Measurements from ENCODE around the gene DDX27.

The DDX27 gene

DNA sequence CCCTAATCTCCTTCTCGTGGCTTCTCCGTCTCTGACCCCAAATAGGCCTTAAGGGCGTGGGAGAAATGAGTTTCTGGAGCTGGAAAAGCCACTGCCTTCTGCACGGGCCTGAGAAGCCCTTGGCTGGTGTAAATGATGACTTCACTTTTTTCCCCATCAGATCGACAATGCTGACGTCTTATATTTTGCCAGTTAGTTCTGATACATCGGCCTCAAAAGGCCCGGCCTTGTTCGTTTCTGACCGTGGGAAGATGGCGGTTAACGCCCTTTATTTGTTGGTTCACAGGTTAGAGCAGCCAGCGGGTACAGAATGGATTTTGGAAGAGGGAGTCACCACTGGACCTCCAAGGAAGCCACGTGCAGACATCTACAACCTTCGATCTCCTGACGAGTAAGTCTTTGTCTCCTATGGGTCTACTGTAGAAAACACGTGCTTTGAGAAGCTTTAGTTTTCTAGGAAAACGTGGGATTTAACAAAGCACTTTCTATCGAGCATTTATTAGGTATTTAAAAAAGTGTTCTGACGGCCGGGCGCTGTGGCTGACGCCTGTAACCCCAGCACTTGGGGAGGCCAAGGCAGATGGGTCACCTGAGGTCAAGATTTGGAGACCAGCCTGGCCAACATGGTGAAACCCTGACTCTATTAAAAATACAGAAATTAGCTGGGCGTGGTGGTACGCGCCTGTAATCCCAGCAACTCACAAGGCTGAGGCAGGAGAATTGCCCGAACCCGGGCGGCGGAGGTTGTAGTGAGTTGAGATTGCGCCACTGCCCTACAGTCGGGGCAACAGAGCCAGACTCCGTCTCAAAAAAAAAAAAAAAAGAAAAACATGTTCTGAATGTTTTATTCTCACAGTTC lies 59.8 kb downstream of the DDX27 start:
- no peak for DNase-seq

DNA sequence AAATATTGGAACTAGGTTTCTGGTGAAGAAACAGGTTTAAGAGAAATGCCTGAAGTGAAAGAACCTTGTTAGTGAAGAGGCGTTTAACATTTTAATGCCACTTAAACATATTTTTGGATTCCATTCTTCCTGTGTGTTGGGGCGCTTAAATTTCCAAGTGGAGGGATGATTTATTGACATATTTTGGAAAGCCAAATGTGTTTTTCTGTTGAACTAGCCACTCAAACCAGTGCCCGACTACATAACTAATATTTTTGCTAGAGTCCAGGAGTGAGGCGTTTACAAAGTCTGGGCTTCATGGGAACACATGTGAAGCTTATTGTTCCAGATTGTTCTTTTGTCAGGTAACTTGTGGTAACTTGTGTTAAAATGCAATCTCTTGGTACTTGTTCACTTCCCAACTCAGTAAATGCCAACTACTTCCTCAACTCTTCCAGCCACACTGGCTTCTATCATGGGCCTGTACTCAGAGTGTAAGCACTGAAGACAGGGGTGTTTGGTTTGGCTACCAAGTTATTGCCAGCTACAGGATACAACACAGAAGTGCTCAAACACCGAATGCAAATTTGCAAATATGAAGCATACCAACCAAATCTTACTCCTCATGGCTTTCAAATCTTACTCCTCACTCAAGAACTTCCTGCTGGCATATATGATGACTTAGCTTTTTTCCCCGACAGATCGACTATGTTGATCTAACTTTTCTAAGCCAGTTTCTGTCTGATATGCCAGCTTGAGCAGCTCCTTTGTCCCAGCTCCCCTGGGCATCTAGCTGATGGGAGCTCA lies 60.7 kb downstream of the DDX27 start:
- no peak for DNase-seq

DNA sequence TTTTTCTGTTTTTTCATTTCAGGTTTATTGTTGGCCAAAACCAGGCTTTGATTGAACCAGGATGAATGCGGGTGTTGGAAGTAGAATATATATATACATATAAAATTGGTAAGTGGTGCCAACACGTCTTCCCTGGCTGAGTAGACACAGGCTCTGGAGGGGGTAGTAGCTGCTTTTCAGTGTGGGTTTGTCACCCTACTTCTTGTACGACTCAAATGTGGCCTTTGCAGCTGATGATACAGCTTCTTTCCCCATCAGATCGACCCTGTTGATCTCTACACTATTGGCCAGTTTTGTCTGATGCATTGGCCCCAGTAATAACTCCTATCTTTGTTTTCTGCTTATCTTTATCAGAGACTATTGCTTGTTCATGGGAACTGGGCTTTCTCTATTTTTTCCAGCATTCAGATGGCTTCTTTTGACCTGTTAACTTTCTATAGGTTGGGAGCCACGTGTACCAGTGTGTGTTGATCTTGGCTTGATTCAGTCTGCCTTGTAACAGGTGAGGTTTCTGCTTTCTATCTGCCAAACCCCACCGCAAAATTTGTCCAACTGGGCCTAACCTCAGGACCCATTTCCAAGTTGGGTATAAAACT lies 61.3 kb downstream of the DDX27 start:
- DNase-seq = no peak

DNA sequence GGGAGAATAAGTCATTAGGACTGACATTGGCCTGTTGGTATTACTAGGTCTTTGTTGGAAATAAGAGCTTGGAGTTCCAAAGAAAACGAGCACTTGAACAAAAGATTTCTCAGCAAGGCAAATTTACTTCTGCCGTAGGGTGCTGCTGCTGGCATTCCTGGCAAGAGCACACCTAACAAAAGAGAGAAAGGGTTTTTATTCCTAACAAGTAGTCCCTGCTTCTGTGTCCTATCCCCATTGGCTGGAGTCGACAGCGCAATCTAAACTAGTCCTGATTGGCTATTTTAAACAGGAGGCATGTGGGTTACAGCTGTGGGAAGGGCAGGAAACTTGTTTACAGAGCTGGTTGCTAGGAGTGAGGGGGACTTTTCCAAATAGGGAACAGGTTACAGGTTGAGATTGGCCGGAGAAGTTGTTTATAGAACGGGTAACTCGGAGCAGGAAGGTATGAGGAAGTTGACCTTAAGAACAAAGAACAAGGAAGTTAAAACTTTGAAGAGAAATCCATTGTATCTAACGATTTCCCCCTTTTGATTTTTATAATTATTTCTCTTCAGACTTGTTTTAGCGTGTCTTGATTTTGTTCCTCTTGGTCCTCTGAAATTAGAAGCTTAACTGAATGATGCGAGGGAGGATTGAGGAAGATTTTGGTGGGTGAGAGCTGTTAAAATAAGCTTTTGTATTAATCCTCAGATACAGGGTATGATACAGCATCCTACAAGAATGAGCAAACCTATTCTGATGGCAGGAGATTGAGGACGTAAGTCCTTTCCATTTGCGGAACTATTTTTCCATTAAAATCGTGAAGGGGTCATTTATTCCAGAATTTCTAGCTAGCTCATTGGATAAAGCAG lies 62.1 kb downstream of the DDX27 start:
- no peak for DNase-seq

DNA sequence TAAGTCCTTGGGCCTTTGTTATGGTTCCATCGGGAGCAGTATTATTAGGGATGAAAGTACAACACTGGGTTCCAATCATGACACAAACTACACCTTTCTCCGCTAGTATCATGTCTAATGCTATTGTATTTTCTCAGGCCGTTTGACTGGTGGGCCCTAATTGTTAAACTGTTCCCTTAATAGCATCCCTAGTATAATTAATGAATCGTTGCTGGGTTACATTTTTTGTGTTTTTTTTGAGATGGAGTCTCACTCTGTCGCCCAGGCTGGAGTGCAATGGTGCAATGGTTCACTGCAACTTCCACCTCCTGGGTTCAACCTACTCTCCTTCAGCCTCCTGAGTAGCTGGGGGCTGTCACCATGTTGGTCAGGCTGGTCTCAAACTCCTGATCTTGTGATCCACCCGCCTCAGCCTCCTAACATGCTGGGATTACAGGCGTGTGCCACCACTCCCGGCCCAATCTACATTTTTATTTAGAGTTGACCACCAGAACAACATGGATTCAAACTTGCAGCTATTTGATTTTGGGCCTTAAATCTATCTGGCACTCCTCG lies 62.8 kb downstream of the DDX27 start:
- no peak for DNase-seq

DNA sequence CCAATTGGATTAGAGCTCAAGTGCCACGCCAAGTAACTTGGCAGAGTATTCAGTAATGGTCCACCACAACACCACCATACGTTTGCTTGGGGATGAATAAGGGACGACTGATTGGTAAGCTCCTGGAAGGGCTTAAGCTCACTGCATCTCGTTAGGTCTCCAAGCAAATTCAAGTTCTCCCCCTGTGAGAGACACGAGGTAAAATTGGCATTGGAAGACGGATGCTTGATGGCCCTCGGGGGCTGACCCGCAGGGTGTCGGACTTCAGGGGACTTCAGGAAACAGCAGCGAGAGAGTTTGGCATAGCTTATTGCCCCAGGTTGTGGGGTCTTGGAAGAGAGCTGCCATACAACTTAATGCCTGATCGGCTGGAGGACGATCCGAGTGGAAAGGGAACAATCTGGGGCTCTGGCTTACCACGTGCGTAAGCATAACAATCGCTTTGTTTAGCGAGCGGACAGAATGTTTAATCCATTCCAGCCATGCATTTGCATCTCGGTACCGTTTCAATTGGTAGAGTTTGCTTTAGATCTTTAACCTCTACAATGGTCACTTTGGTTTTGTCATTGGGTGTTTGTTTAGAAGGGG lies 63.5 kb downstream of the DDX27 start:
- DNase-seq = no peak

DNA sequence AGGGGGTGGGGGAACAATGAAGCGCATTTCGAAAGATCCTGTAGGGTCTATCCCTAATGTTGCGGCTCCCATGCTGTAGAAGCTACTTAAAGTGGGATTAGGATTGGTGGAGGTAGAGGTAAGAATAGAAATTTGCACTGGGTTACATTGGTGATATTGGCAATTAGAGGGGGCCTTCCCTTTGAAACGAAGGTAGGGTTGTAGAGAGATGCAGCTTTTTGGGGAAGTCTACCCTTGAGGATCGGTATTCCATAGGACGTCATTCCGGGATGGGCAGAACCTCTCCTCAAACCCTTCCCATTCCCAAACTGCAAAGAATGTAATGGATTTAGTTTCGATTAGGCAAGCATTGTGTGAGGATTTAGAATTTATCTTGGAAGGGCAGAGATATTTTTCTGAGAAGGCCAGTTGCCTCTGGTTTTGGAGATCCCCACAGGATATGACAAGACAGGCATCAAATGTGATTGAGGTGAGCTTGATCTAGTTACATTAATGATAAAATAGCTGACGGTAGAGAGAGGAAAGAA lies 64.0 kb downstream of the DDX27 start:
- no peak for DNase-seq

DNA sequence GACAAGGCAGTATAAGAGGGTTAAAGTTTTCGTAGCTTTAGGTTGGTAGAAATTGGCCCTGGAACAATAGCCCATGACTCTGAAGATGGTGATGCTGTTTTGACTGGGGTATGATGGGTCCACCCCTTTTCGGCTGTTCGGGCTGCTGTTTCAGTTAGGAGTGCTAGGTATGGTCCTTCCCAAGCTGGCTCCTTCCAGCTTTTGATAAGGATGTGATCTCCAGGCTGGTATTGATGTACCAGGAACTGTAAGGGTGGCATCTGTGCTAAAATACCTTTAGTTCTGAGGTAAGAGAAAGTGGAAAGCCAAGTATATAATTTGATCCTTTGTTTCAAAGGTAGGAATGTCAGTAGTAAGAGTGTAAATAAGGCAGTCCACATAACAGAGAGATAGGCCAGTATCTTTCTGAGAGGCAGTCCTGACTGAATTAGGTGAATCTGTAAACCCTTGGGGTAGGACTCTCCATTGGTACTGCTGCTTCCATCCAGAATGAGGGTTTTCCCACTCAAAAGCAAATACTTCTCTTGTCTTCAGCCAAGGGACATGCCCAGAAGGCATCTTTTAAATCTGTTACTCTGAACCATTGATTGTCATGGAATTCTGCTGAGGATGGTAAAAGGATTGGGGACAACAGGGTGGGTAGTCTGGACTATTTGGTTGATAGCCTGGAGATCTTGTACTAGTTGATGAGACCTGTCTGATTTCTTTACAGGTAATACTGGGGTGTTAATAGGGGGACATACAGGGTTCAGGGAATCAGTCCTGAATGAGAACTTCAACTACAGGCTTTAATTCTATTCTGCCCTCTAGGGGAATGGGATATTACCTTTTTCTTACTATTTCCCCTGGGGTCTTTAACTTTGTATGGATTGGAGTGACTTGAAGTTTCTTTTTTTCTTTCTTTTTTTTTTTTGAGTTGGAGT lies 64.7 kb downstream of the DDX27 start:
- DNase-seq = no peak

DNA sequence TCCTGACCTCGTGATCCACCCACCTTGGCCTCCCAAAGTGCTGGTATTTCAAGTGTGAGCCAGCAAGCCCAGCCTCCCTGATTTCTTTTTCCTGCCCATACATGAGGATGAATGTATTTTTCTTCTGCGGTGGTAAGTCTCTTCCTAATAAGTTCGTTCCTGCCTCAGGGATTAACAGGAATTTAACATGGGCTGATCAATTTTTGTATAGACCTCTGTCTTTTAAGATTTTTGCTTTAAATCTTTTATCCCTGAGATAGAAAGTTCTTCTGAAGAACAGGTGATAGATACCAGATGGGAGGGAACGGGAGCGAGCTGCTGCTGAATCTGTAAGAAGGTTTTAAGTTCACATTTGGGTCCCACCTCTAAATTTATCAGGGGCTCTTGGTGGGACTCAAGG lies 65.6 kb downstream of the DDX27 start:
- no peak for DNase-seq

DNA sequence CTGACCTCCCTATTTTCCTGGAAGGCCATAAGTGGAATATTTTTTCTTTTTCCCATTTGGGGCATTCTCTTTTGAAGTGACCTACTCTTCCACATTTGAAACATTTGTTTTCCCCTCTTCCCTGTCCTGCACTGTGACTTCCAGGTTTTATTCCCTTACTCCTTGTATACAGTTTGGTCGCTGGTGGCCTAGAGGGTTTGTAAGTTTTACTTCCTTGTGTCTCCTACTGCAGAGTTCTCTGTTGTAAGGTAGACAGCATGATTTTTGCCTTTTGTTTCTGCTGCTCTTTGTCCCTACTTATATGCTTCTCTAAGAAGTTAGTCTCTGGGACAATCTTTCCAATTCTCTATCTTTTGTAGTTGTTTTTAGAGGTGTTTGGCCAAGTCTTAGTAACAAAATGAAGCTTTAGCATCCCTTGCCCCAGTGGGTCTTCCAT lies 66.0 kb downstream of the DDX27 start:
- no peak for DNase-seq

DNA sequence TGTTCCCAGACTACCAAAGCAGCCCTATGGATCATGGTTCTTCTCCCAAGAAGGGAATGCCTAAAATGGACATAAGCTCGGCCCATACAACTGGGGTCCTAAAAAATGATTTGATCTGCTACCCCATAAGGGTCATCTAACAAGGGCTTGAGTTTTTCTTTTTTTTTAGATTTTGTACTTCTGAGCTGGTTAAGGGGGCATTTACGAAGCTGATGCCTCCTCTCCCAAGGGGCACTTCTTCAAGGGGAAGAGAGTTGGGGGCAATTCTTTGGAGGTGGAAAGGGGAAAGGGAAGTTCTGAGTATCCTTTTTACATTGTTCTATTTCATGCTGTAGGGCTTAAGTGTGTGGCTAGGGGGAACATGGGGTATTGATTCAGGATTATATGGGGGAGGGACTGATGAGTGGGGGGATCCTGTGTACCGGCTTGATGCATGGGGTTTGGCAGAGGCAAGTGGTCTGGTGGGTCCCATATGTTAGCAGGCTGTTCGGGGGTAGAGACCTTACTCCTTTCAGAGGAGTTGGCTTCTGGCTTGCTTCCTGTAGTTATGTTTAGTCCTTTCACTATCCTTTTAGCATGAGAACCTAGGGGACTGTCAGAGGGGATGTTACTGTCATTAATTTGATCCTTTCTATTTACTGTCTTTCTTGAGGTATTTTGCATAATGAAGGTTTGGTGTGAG lies 66.7 kb downstream of the DDX27 start:
- no peak for DNase-seq

DNA sequence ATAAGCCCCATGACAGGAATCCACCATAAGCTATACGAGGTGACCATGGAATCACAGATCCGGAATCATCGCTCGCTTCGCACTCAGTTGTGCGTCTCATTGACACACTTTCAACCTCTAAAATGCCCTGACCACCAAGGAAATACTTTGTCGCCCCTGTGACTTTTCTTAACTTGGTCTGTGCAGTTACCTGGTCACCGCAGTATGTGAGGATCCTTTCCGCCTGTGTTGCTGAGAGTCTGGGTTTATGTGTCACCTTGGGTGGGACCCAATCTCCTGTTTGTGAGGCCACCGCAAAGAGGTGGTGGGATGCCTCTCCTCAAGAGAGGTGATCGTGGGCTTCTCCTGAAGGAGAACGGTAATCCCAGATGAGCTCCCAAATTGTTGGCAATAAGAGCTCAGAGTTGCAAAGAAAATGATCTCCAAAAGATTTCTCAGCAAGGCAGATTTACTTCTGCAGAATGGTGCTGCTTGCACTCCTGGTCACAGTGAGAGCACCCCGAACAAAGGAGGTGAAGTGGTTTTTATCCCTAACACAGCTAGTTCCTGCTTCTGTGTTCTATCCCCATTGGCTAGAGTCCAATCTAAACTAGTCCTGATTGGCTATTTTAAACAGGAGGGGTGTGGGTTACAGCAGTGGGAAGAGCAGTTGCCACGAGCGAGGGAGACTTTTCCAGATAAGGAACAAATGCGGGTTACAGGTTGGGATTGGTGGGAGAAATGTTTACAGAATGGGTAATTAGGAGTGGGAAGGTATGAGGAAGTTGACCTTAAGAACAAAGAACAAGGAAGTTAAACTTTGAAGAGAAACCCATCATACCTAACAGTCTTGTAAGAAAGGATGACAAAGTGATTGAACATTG lies 67.7 kb downstream of the DDX27 start:
- DNase-seq = no peak

DNA sequence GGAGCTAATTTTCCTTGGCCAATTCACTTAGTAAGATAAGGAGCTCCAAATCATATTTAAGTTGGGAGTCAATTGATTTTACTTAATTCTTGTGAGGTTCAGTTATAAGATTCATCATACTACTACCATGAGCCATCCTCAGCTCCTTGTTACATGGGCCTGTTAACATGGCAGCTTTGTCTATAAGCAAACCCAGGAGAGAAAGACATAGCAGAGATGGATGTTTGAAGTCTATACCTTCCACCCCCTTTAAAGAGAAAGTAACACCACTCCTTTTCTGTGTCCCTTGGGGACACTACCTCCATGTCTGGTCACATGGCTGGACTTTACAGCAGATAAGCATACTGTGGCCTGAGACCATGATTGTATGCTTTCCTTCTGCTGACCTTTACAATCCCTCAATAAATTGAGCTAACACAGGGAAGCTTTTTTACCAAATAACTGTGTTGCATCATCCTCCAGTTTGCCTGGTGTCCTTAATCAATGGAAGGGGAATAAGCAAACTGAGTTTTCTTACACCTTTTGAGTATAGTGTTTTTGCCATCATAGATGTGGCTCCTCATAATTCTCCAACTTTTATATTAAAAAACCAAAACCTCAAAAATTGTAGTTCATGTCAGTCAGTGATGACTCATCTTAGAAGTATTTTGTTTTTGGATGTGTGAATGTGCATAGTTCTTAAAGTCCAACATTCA lies 68.5 kb downstream of the DDX27 start:
- no peak for DNase-seq

DNA sequence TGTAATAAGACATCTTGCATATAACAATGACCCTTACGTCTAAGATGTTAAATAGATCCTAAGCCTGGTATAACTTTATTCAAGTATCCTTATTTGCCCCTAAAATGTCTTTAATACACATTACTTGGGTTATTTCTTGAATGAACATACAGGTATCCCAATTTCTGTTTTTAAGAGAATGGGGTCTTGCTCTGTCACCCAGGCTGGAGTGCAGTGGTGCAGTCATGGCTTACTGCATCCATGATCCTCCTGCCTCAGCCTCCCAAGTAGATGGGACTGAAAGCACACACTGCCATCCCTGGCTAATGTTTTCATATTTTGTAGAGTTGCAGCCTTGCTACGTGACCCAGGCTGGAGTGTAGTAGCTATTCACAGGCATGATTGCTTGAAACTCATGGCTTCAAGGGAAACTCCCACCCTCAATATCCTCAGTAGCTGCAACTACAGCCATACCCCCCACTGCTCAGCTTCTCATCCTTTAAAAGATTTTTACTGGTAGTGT lies 69.1 kb downstream of the DDX27 start:
- no peak for DNase-seq

DNA sequence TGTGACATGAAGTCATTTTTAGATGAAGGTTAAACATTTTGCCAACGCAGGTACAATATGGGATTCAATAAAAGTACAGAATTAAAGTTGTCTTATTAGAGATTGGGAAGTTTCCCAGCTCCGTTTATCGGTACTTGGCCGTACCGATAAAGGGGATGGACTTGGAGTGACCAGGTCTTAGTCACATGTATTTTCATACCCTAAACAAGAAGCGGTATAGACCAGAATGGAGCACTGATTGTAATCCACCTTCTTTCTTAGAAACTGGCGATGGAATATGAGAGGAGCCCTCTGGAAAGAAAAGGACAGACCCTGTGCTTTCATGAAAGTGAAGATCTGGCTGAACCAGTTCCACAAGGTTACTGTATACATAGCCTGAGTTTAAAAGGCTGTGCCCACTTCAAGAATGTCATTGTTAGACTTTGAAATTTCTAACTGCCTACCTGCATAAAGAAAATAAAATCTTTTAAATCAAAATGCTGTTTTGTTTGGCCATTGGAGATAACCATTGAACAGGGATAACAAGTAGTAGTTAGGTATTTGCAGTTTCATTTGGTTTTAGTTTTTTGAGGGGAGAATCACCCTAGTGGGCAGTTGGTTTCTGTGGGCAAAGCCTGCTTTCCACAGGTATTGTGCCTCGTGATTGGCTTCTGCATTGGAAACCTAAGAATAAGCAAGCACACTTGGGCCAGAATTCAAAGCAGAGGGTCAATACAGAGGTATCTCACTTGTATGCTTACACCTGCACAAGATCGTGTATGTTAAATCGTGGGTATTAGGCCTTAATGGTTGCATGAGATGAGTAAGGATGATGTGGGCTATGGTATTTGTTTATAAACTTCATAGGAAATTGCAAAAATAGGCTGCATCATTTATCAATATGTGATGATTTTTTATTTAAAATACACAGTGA lies 69.8 kb downstream of the DDX27 start:
- DNase-seq = peak; percentile 9

DNA sequence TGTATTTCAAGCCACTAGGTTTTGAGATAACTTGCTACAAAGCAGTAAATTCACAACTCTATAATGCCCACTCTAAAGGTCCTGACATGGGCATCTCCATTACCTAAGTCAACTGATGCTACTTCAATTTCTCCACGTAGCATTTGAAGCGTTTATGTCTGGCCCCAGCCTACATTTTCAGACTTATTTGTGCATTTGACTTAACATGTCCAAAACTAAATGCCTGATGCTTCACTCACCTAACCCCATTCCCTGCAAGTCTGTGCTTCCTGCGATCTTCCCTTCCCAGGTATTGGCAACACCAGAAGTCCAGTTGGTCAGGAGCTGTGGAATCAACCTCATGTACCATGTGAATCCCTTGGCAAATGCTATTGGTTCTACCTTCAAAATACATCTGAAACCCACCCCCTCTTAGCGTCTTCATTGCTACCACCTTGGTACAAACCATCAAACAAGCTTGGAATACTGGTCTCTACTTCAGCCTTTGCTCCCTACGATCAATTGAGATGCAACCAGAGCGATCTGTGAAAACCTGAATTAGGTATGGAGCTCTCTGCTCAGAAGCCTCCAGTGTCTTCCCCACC lies 71.5 kb downstream of the DDX27 start:
- no peak for DNase-seq

DNA sequence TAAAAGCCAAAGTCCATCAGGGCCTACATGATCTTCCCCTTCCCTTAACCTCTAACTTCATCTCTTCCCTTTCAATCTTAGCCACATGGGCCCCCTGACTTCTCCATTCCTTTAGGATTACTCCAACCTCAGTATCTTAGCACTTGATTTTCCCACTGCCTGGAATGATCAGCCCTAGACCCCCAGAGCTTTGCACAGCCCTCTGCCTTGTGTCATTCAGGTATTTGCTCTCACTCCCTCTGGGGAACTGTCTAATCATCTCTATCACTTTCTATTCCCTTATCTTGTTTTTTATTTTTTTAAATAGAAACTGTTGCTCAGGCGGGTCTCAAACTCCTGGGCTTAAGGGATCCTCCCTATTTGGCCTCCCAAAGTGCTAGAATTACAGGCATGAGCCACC lies 72.0 kb downstream of the DDX27 start:
- no peak for DNase-seq
